ENCODE results near the gene VTI1A.

GRCh38 chr10:112802411-112803022 is 355.5 kb downstream of the VTI1A start:
- TF ChIP-seq, protein P1, sequence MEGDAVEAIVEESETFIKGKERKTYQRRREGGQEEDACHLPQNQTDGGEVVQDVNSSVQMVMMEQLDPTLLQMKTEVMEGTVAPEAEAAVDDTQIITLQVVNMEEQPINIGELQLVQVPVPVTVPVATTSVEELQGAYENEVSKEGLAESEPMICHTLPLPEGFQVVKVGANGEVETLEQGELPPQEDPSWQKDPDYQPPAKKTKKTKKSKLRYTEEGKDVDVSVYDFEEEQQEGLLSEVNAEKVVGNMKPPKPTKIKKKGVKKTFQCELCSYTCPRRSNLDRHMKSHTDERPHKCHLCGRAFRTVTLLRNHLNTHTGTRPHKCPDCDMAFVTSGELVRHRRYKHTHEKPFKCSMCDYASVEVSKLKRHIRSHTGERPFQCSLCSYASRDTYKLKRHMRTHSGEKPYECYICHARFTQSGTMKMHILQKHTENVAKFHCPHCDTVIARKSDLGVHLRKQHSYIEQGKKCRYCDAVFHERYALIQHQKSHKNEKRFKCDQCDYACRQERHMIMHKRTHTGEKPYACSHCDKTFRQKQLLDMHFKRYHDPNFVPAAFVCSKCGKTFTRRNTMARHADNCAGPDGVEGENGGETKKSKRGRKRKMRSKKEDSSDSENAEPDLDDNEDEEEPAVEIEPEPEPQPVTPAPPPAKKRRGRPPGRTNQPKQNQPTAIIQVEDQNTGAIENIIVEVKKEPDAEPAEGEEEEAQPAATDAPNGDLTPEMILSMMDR (IDR thresholded peaks at IDR 0.05), result no peak
- no peak for TF ChIP-seq POLR2AphosphoS5 (IDR thresholded peaks at IDR 0.05)
- no peak for TF ChIP-seq POLR2A (IDR thresholded peaks at IDR 0.05)
